Trophoblast cell (in vitro differentiated cells and primary cell): ENCODE results near the gene TNRC6C.

Source experiments
- DNase-seq, 2 donors: peaks; one replicate each; pipeline ENCODE4 v3.0.0-alpha.2; 2016
- H2AFZ ChIP-seq: 2 replicates; pipeline ENCODE4 v1.6.1; 2013; ENCODE audit warnings: low read length, moderate library complexity, mild to moderate bottlenecking; ENCODE audit not compliant: insufficient read depth, poor library complexity
- H2AK5ac ChIP-seq: 2 replicates; pipeline ENCODE4 v1.6.1; 2013; ENCODE audit warnings: mild to moderate bottlenecking, low read length
- H2BK120ac ChIP-seq: 2 replicates; pipeline ENCODE4 v1.6.1; 2013; ENCODE audit warnings: low read length, mild to moderate bottlenecking, moderate library complexity; ENCODE audit not compliant: insufficient read depth, poor library complexity
- H2BK12ac ChIP-seq: 2 replicates; pipeline ENCODE4 v1.6.1; 2013; ENCODE audit warnings: mild to moderate bottlenecking, low read length, moderate library complexity
- H2BK5ac ChIP-seq: 2 replicates; pipeline ENCODE4 v1.6.1; 2013; ENCODE audit warnings: low read length, low read depth, moderate library complexity, mild to moderate bottlenecking; ENCODE audit not compliant: poor library complexity
- H3K14ac ChIP-seq: 2 replicates; pipeline ENCODE4 v1.6.1; 2013; ENCODE audit warnings: mild to moderate bottlenecking, low read length
- H3K18ac ChIP-seq: 2 replicates; pipeline ENCODE4 v1.6.1; 2013; ENCODE audit warnings: mild to moderate bottlenecking, low read length
- H3K23ac ChIP-seq: 2 replicates; pipeline ENCODE4 v1.6.1; 2013; ENCODE audit warnings: low read length
- H3K27ac ChIP-seq: 2 replicates; pipeline ENCODE4 v1.5.1; 2013; ENCODE audit warnings: low read depth, mild to moderate bottlenecking, inconsistent platforms, low read length, moderate library complexity
- H3K27me3 ChIP-seq: 2 replicates; pipeline ENCODE4 v1.6.1; 2013; ENCODE audit warnings: inconsistent platforms, mild to moderate bottlenecking, low read length, moderate library complexity; ENCODE audit not compliant: insufficient read depth
- H3K36me3 ChIP-seq, 2 experiments: 1 replicate in 1 of 2; 2 replicates in 1 of 2; pipeline ENCODE4 v1.6.1; 2013; ENCODE audit warnings: low read length in 2 of 2, mild to moderate bottlenecking in 2 of 2, moderate library complexity in 1 of 2; ENCODE audit not compliant: insufficient read depth in 2 of 2, control insufficient read depth in 1 of 2
- H3K4ac ChIP-seq: 2 replicates; pipeline ENCODE4 v1.6.1; 2013; ENCODE audit warnings: low read depth, mild to moderate bottlenecking, low read length, moderate library complexity
- H3K4me1 ChIP-seq, 2 experiments: 1 replicate in 1 of 2; 2 replicates in 1 of 2; pipeline ENCODE4 v1.6.1; 2013; ENCODE audit warnings: low read length in 2 of 2, mild to moderate bottlenecking in 2 of 2, moderate library complexity in 1 of 2; ENCODE audit not compliant: insufficient read depth in 2 of 2, control insufficient read depth in 1 of 2
- H3K4me2 ChIP-seq: 2 replicates; pipeline ENCODE4 v1.6.1; 2013; ENCODE audit warnings: inconsistent platforms, mild to moderate bottlenecking, low read length, moderate library complexity
- H3K4me3 ChIP-seq: 2 replicates; pipeline ENCODE4 v1.5.1; 2013; ENCODE audit warnings: mild to moderate bottlenecking, low read depth, low read length, inconsistent platforms
- H3K79me1 ChIP-seq: one replicate; pipeline ENCODE4 v1.6.1; 2013; ENCODE audit warnings: low read length
- H3K79me2 ChIP-seq: 2 replicates; pipeline ENCODE4 v1.6.1; 2013; ENCODE audit warnings: low read length, mild to moderate bottlenecking; ENCODE audit not compliant: control insufficient read depth, insufficient read depth, poor library complexity
- H3K9ac ChIP-seq: 2 replicates; pipeline ENCODE4 v1.6.1; 2013; ENCODE audit warnings: mild to moderate bottlenecking, low read length
- H3K9me3 ChIP-seq: 2 replicates; pipeline ENCODE4 v1.6.1; 2013; ENCODE audit warnings: low read depth, mild to moderate bottlenecking, control low read depth, inconsistent platforms, low read length; ENCODE audit not compliant: insufficient read depth
- H4K12ac ChIP-seq: 2 replicates; pipeline ENCODE4 v1.6.1; 2013; ENCODE audit warnings: low read depth, mild to moderate bottlenecking, low read length, moderate library complexity
- H4K8ac ChIP-seq: 2 replicates; pipeline ENCODE4 v1.6.1; 2013; ENCODE audit warnings: low read depth, mild to moderate bottlenecking, low read length, moderate library complexity
- H4K91ac ChIP-seq: one replicate; pipeline ENCODE4 v1.6.1; 2013; ENCODE audit warnings: low read depth, mild to moderate bottlenecking, low read length, moderate library complexity
- WGBS: extraction: QIAGEN DNeasy Blood & Tissue Kit; methylation state at CpG from one replicate; pipeline ENCODE4 v1.1.7; 2013; ENCODE audit warnings: missing lambda C conversion rate; ENCODE audit not compliant: insufficient read length, insufficient coverage; ENCODE audit errors: extremely low coverage; 5-methylcytosine and 5-hydroxymethylcytosine counted together

TNRC6C gene

DNA sequence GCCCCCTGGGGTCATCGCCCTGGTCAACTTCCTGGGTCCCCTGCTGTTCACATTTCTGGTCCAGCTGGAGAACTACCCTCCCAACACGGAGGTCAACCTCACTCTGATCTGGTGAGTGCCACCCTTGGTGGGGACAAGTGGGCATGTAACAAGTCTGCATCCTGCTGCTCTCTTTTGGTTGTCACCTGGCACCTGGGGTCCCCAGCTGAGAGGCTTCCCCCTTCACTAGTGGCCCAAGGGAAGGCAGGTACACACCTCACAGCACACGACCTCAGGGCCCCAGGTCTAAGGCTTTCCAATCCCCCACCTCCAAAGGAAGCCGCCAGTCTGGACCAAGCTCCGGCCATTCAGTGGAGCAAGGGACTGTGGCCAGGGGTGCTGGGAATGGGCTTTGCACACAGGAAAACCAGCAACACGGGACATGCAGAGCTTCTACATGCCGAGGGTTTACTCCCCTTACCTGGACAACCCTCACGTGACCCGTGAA is 176.4 kb downstream of the TNRC6C start:
- Histone ChIP-seq H3K27me3 (no peaks in the 10 kb centered on the region), H3K9ac (no peak overlapping the region), H2BK5ac (no peak overlapping the region), H2AFZ (no peak overlapping the region), H3K9me3 (no peaks in the 10 kb centered on the region), H4K8ac (no peak overlapping the region), H2BK12ac (no peak overlapping the region), H3K18ac (no peak overlapping the region), H3K23ac (no peak overlapping the region), H3K4ac (no peak overlapping the region), H3K4me2 (no peak overlapping the region), H3K4me1 (peaks cover 0 to 6% of the 10 kb centered on the region in 2 experiments), H2BK120ac (no peak overlapping the region), H4K12ac (no peak overlapping the region), H4K91ac (no peak overlapping the region), H3K36me3 (no peaks in the 10 kb centered on the region), H2AK5ac (no peak overlapping the region), H3K79me2 (no peaks in the 10 kb centered on the region), H3K79me1 (no peaks in the 10 kb centered on the region), H3K27ac (no peak overlapping the region), H3K4me3 (no peak overlapping the region), H3K14ac (no peak overlapping the region)
- no CpG with 5 or more reads among the region's 9 CpGs for WGBS
- DNase-seq = no peak

DNA sequence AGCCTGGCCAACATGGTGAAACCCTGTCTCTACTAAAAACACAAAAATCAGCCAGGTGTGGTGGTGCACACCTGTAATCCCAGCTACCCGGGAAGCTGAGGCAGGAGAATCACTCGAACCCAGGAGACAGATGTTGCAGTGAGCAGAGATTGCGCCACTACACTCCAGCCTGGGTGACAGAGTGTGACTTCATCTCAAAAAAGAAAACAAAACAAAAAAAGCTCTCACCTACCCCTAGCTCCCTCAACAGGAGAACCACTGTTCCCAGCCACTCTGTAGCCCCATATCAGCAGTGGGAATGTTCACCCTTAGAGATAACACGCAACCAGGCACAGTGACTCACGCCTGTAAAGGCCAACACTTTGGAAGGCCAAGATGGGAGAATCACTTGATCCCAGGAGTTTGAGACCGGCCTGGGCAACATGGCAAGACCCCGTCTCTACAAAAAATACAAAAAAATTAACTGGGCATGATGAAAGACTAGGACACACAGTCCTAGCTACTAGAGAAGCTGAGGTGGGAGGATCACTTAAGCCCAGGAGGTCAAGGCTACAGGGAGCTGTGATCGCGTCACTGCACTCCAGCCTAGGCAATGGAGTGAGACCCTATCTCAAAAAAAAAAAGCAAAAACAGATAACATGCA is 177.5 kb downstream of the TNRC6C start:
- Histone ChIP-seq H3K36me3 (no peaks in the 10 kb centered on the region), H3K4ac (no peak overlapping the region), H3K4me1 (peaks cover 0 to 6% of the 10 kb centered on the region in 2 experiments), H3K18ac (no peak overlapping the region), H3K4me3 (no peak overlapping the region), H4K12ac (no peak overlapping the region), H3K79me1 (no peaks in the 10 kb centered on the region), H2BK5ac (no peak overlapping the region), H4K8ac (no peak overlapping the region), H3K27me3 (no peaks in the 10 kb centered on the region), H4K91ac (no peak overlapping the region), H2AK5ac (no peak overlapping the region), H3K27ac (no peak overlapping the region), H2BK120ac (no peak overlapping the region), H2AFZ (no peak overlapping the region), H3K14ac (no peak overlapping the region), H3K9me3 (peaks cover 4% of the 10 kb centered on the region), H3K79me2 (no peaks in the 10 kb centered on the region), H2BK12ac (no peak overlapping the region), H3K23ac (no peak overlapping the region), H3K4me2 (no peak overlapping the region), H3K9ac (no peak overlapping the region)
- DNase-seq = peak in 1 of 2 donors; percentile 40
- no CpG with 5 or more reads among the region's 9 CpGs for WGBS

DNA sequence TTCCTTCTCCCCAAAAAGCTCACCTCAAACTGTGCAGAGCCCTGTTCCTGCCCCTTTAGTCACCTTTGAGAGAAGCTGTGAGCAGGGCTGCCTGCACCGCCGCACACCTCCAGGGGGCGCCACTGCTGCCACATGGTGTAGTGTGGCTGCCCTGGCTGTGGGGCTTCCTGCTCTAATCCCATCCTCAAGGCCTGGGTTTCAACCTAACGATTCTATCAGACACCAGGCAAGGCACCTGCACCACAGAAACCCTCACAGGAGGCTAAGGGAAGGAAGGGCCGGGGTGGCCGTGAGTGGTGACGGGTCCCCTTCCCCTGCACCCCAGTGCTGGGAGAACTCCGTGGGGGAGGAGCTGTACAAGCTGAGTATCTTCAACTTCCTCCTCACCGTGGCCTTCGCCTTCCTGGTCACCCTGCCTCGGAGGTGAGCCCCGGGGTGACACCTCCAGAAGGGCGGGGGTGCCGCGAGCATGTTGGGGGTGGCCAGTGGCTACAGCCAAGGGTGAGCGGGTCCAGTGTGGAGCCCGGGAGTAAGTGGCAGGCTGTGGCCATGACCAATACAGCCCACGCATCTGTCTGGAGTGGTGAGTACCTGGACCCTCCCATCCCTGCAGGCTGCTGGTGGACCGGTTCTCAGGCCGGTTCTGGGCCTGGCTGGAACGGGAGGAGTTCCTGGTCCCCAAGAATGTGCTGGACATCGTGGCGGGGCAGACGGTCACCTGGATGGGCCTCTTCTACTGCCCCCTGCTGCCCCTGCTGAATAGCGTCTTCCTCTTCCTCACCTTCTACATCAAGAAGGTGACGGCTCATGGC is 179.1 kb downstream of the TNRC6C start:
- Histone ChIP-seq H2AK5ac (no peak overlapping the region), H4K91ac (no peak overlapping the region), H4K12ac (no peak overlapping the region), H2BK120ac (no peak overlapping the region), H3K9ac (no peak overlapping the region), H3K4me3 (no peak overlapping the region), H3K27me3 (no peaks in the 10 kb centered on the region), H3K4ac (no peak overlapping the region), H3K14ac (no peak overlapping the region), H4K8ac (no peak overlapping the region), H3K23ac (no peak overlapping the region), H3K18ac (no peak overlapping the region), H3K27ac (no peak overlapping the region), H3K36me3 (no peaks in the 10 kb centered on the region), H3K79me2 (no peaks in the 10 kb centered on the region), H3K4me1 (no peaks in the 10 kb centered on the region), H2AFZ (no peak overlapping the region), H2BK5ac (no peak overlapping the region), H3K9me3 (peaks cover 4% of the 10 kb centered on the region), H3K4me2 (no peak overlapping the region), H2BK12ac (no peak overlapping the region), H3K79me1 (no peaks in the 10 kb centered on the region)
- DNase-seq = no peak
- WGBS = no CpG with 5 or more reads among the region's 26 CpGs

DNA sequence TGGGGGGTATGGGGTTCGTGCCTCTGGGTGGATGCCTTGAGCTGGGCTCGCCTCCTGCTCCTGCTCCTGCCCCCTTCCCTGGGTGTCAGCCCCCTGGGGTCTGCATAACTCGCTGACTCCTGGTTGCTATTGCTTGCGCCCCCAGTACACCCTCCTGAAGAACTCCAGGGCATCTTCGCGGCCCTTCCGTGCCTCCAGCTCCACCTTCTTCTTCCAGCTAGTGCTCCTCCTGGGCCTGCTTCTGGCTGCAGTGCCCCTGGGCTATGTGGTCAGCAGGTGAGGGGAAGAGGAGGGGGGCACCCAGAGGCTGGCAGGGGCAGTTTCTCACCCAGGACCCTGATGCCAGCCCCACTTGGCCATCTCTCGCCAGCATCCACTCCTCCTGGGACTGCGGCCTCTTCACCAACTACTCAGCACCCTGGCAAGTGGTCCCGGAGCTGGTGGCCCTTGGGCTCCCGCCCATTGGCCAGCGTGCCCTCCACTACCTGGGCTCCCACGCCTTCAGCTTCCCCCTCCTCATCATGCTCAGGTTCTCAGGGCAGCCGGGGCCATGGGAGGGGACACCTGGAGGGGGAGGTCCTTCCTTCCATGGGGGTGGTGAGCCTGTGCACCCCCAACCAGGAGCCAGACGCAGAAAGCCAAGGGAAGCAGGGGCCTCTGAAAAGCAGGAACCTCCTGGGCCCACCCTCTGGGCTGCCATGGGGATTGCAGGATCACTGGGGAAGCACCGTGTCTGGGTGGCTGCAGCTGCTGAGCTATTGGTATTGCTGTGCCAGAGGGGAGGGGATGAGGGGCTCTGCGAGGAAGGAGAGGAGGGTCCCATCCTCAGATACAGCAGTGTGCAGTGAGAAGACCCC is 179.9 kb downstream of the TNRC6C start:
- Histone ChIP-seq H2AFZ (no peak overlapping the region), H3K4me1 (no peaks in the 10 kb centered on the region), H2AK5ac (no peak overlapping the region), H2BK12ac (no peak overlapping the region), H4K8ac (no peak overlapping the region), H3K4ac (no peak overlapping the region), H2BK5ac (no peak overlapping the region), H3K4me3 (peak overlapping the region; percentile 34), H3K79me2 (no peaks in the 10 kb centered on the region), H3K27ac (no peak overlapping the region), H3K18ac (no peak overlapping the region), H3K9me3 (peaks cover 4% of the 10 kb centered on the region), H4K91ac (no peak overlapping the region), H3K79me1 (no peaks in the 10 kb centered on the region), H4K12ac (no peak overlapping the region), H3K36me3 (no peaks in the 10 kb centered on the region), H3K14ac (no peak overlapping the region), H3K23ac (no peak overlapping the region), H3K27me3 (no peaks in the 10 kb centered on the region), H3K4me2 (no peak overlapping the region), H2BK120ac (no peak overlapping the region), H3K9ac (no peak overlapping the region)
- whole genome bisulfite sequencing = no CpG with 5 or more reads among the region's 17 CpGs
- no peak for DNase-seq
